Neural cell (in vitro differentiated cells): ENCODE results near the gene SUV39H1. TPM values are rescaled to one million over a fixed set of nuclear protein-coding genes. Genes with fewer than 3 reads are reported as not detected.

ENCODE experiments used
- H2AFZ ChIP-seq: fragments of 200-600, 300-800 bp; sonication (generic), shearing (Covaris generic); 2 replicates; pipeline ENCODE4 v1.6.0; 2014; ENCODE audit warnings: low read depth, mild to moderate bottlenecking, antibody characterized with exemption, low read length, moderate library complexity
- H3F3A ChIP-seq: fragments of 200-600 bp; shearing (Covaris generic); 2 replicates; pipeline ENCODE4 v1.6.1; 2016; ENCODE audit warnings: mild to moderate bottlenecking, moderate library complexity, mixed read lengths, antibody characterized with exemption, low read length; ENCODE audit not compliant: insufficient read depth, poor library complexity, severe bottlenecking
- H3K27ac ChIP-seq: fragments of 200-600, 300-800 bp; sonication (generic), shearing (Covaris generic); 2 replicates; pipeline ENCODE4 v1.5.1; 2014; ENCODE audit warnings: mild to moderate bottlenecking, low read length, moderate library complexity
- H3K27me3 ChIP-seq: fragments of 300-800, 200-600 bp; sonication (generic), shearing (Covaris generic); 2 replicates; pipeline ENCODE4 v1.6.0; 2014; ENCODE audit warnings: mild to moderate bottlenecking, low read depth, low read length, moderate library complexity; ENCODE audit not compliant: insufficient read depth
- H3K36me3 ChIP-seq: fragments of 300-800, 200-600 bp; sonication (generic), shearing (Covaris generic); 2 replicates; pipeline ENCODE4 v1.5.1; 2014; ENCODE audit warnings: mild to moderate bottlenecking, antibody characterized with exemption, low read length, moderate library complexity; ENCODE audit not compliant: insufficient read depth
- H3K4me2 ChIP-seq: fragments of 300-800, 200-600 bp; sonication (generic), shearing (Covaris generic); 2 replicates; pipeline ENCODE4 v1.6.0; 2014; ENCODE audit warnings: mild to moderate bottlenecking, low read length
- H3K4me3 ChIP-seq: fragments of 300-800, 200-600 bp; sonication (generic), shearing (Covaris generic); 2 replicates; pipeline ENCODE4 v1.5.1; 2014; ENCODE audit warnings: mild to moderate bottlenecking, low read length, moderate library complexity
- H3K79me2 ChIP-seq: fragments of 200-600 bp; shearing (Covaris generic); replicated peaks from 2 replicates; pipeline ENCODE4 v1.6.0; 2014; ENCODE audit warnings: mild to moderate bottlenecking, low read length, moderate library complexity; ENCODE audit not compliant: insufficient read depth
- H3K9ac ChIP-seq: fragments of 300-800, 200-600 bp; sonication (generic), shearing (Covaris generic); 2 replicates; pipeline ENCODE4 v1.6.1; 2016; ENCODE audit warnings: mild to moderate bottlenecking, low read length, mixed read lengths
- H3K9me2 ChIP-seq: fragments of 200-600 bp; shearing (Covaris generic); 2 replicates; pipeline ENCODE4 v1.6.1; 2016; ENCODE audit warnings: mild to moderate bottlenecking, low read length, mixed read lengths; ENCODE audit not compliant: insufficient read depth
- H3K9me3 ChIP-seq: fragments of 200-600, 300-800 bp; sonication (generic), shearing (Covaris generic); 2 replicates; pipeline ENCODE4 v1.6.1; 2016; ENCODE audit warnings: mild to moderate bottlenecking, mixed run types, low read length, moderate library complexity, mixed read lengths
- H4K20me1 ChIP-seq: fragments of 200-600 bp; shearing (Covaris generic); 2 replicates; pipeline ENCODE4 v1.6.1; 2016; ENCODE audit warnings: mild to moderate bottlenecking, mixed run types; ENCODE audit not compliant: insufficient read depth
- CTCF ChIP-seq: fragments of 450-650 bp; IDR thresholded peaks from 2 replicates; pipeline ENCODE4 v1.5.1; 2014; ENCODE audit warnings: antibody characterized with exemption, mild to moderate bottlenecking, moderate library complexity; ENCODE audit not compliant: poor library complexity, severe bottlenecking
- EP300 ChIP-seq: fragments of 450-650 bp; conservative IDR thresholded peaks from 2 replicates; pipeline ENCODE4 v1.6.1; 2014; ENCODE audit warnings: antibody characterized with exemption, mild to moderate bottlenecking, moderate library complexity; ENCODE audit not compliant: poor library complexity, severe bottlenecking
- EZH2 ChIP-seq: fragments of 200-600, 300-800 bp; shearing (Covaris generic), sonication (generic); IDR thresholded peaks from 2 replicates; pipeline ENCODE4 v1.6.1; 2014; ENCODE audit warnings: antibody characterized with exemption, low read length, borderline replicate concordance, mild to moderate bottlenecking; ENCODE audit not compliant: insufficient read depth, poor library complexity, severe bottlenecking
- MXI1 ChIP-seq: fragments of 450-650 bp; conservative IDR thresholded peaks from 2 replicates; pipeline ENCODE4 v1.6.1; 2014; ENCODE audit warnings: antibody characterized with exemption, mild to moderate bottlenecking; ENCODE audit not compliant: poor library complexity, severe bottlenecking
- POLR2AphosphoS5 ChIP-seq: IDR thresholded peaks from 2 replicates; pipeline ENCODE4 v1.6.1; 2012
- RAD21 ChIP-seq: fragments of 450-650 bp; conservative IDR thresholded peaks from 2 replicates; pipeline ENCODE4 v1.6.1; 2014; ENCODE audit warnings: antibody characterized with exemption, mild to moderate bottlenecking, moderate library complexity
- REST ChIP-seq: IDR thresholded peaks from 2 replicates; pipeline ENCODE4 v1.6.1; 2012; ENCODE audit warnings: borderline replicate concordance
- SMC3 ChIP-seq: fragments of 450-650 bp; conservative IDR thresholded peaks from 2 replicates; pipeline ENCODE4 v1.6.1; 2014; ENCODE audit warnings: antibody characterized with exemption, mild to moderate bottlenecking, moderate library complexity; ENCODE audit not compliant: poor library complexity
- TAF1 ChIP-seq: IDR thresholded peaks from 2 replicates; pipeline ENCODE4 v1.6.1; 2012; ENCODE audit warnings: low read depth
- polyA plus RNA-seq: library from polyadenylated mRNA; depleted of rRNA; stranded (reverse); fragments of >200 nt; gene quantifications from 2 replicates; pipeline ENCODE4 v1.2.3, GENCODE V29; 2014

Gene SUV39H1
- polyA plus RNA-seq, 1 donor from 2014 or later: 3.2 TPM

DNA sequence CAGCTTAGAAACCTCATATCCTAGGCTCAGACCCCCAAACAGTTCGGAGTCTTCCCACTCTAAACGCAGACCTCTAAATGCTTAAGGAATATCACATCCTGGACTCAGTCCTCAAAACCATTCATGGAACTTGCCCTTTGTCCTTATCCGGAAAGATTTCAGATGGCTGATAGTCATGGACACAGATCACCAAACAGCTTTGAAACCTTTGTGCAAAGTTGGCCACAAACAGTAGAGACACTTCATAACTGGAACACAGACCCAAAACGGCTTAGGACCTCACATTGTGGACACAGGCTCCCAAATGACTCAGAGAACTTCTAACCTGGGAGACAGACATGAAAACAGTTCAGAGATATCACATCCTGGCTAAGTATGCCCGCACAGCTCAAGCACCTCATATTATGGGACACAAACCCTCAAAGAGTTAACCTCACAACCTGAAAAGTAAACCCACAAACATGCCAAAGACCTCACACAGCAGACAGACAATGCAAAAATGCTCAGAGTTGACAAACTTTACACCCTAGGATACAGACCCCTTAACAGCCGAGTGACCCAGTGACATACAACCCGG lies 15.5 kb downstream of the SUV39H1 start:
- Histone ChIP-seq H3K36me3 (no peaks in the 10 kb centered on the region), H3F3A (no peaks in the 10 kb centered on the region), H4K20me1 (no peaks in the 10 kb centered on the region), H2AFZ (no peak overlapping the region), H3K9me2 (no peaks in the 10 kb centered on the region), H3K27me3 (no peaks in the 10 kb centered on the region), H3K4me2 (no peak overlapping the region), H3K79me2 (no peaks in the 10 kb centered on the region), H3K9ac (no peak overlapping the region), H3K4me3 (no peak overlapping the region), H3K27ac (no peak overlapping the region), H3K9me3 (no peaks in the 10 kb centered on the region)
- TF ChIP-seq EP300 (no peak), POLR2AphosphoS5 (no peak), REST (no peak), SMC3 (no peak), TAF1 (no peak), RAD21 (no peak), CTCF (no peak), MXI1 (no peak), EZH2 (no peak)

DNA sequence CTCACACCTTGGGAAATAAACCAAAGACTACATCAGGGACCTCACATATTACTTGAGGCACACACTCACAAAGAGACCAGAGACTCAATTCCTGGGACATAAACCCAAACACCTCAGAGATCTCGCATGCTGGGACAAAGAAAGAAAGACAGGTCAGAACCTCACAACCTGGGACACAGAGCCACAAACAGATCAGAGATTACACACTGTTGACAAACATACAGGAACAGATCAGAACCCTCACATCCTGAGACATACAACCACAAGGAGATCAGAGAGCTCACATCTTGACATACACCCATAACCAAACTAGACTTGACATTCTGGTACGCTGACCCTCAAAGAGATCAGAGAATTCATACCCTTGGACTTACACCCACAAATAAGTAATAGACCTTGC lies 17.3 kb downstream of the SUV39H1 start:
- no peaks in the 10 kb centered on the region for H4K20me1 ChIP-seq
- TF ChIP-seq REST (no peak), EP300 (no peak), MXI1 (no peak), POLR2AphosphoS5 (no peak), SMC3 (no peak), CTCF (no peak), RAD21 (no peak), EZH2 (no peak), TAF1 (no peak)
- no peak overlapping the region for H3K4me2 ChIP-seq
- no peak overlapping the region for H3K27ac ChIP-seq
- H2AFZ ChIP-seq: no peak overlapping the region
- no peaks in the 10 kb centered on the region for H3F3A ChIP-seq
- H3K36me3 ChIP-seq: no peaks in the 10 kb centered on the region
- no peaks in the 10 kb centered on the region for H3K79me2 ChIP-seq
- no peaks in the 10 kb centered on the region for H3K9me2 ChIP-seq
- H3K9me3 ChIP-seq: no peaks in the 10 kb centered on the region
- no peak overlapping the region for H3K4me3 ChIP-seq
- H3K27me3 ChIP-seq: no peaks in the 10 kb centered on the region
- H3K9ac ChIP-seq: no peak overlapping the region
